K562 (cell line): Measurements from ENCODE around the gene CBX8. TPM values are rescaled to one million over a fixed set of nuclear protein-coding genes. Genes with fewer than 3 reads are reported as not detected.

Experiments used
- ARID4B ChIP-seq: sonication (generic); formaldehyde crosslinking; IDR thresholded peaks from 2 replicates; pipeline ENCODE4 v1.8.0; 2022; ENCODE audit warnings: mild to moderate bottlenecking, missing genetic modification reagents
- ATF1 ChIP-seq, 2 experiments: fragments of 450-650 bp in 1 of 2; IDR thresholded peaks; 2 replicates each; pipeline ENCODE4 v1.6.1; 2016; ENCODE audit warnings: missing compliant biosample characterization in 1 of 2, missing genetic modification characterization in 1 of 2
- CBFA2T3 ChIP-seq: fragments of 450-650 bp; IDR thresholded peaks from 2 replicates; pipeline ENCODE4 v1.6.1; 2017
- CHAMP1 ChIP-seq: fragments of 450-650 bp; IDR thresholded peaks from 2 replicates; pipeline ENCODE4 v1.6.1; 2016; ENCODE audit warnings: mild to moderate bottlenecking
- CREM ChIP-seq: IDR thresholded peaks from 2 replicates; pipeline ENCODE4 v1.6.1; 2014; ENCODE audit warnings: antibody characterized with exemption, low read depth
- ETV6 ChIP-seq, 3 experiments: fragments of 150-350 bp in 1 of 3; sonication (generic) in 1 of 3; formaldehyde crosslinking in 1 of 3; IDR thresholded peaks; 2 replicates each; pipeline versions ENCODE4 v1.6.1 to v1.8.0; 2014 to 2022; ENCODE audit warnings: borderline replicate concordance in 2 of 3, low read depth in 2 of 3, antibody characterized with exemption in 1 of 3, low read length in 1 of 3, mild to moderate bottlenecking in 1 of 3, missing genetic modification reagents in 1 of 3
- GATAD2A ChIP-seq: fragments of 450-650 bp; IDR thresholded peaks from 2 replicates; pipeline ENCODE4 v1.6.1; 2017
- LEF1 ChIP-seq: fragments of 450-650 bp; IDR thresholded peaks from 2 replicates; pipeline ENCODE4 v1.6.1; 2016; ENCODE audit warnings: mild to moderate bottlenecking
- MAZ ChIP-seq, 2 experiments: fragments of 450-650 bp in 1 of 2; sonication (generic) in 1 of 2; formaldehyde crosslinking; IDR thresholded peaks in 1 of 2; conservative IDR thresholded peaks in 1 of 2; 2 replicates each; pipeline versions ENCODE4 v1.4.0 to v1.5.0; 2020; ENCODE audit warnings: mild to moderate bottlenecking in 1 of 2, missing genetic modification reagents in 1 of 2
- SRF ChIP-seq, 2 experiments: fragments of 250-450, 450-650 bp in 1 of 2; sonication (Bioruptor Pico) in 1 of 2; sonication (generic) in 1 of 2; formaldehyde crosslinking; IDR thresholded peaks; 2 replicates each; pipeline versions ENCODE4 v1.5.0 to v1.5.1; 2020 to 2022; ENCODE audit warnings: mild to moderate bottlenecking in 1 of 2, missing genetic modification reagents in 1 of 2
- TAF7 ChIP-seq: fragments of 450-650 bp; IDR thresholded peaks from 2 replicates; pipeline ENCODE4 v1.6.1; 2016; ENCODE audit warnings: missing genetic modification characterization, missing compliant biosample characterization
- TCF3 ChIP-seq: sonication (generic); formaldehyde crosslinking; IDR thresholded peaks from 2 replicates; pipeline ENCODE4 v1.4.0; 2020; ENCODE audit warnings: mild to moderate bottlenecking, missing genetic modification reagents
- XRCC5 ChIP-seq: fragments of 200-400 bp; formaldehyde crosslinking; IDR thresholded peaks from 2 replicates; pipeline ENCODE4 v1.6.1; 2017; ENCODE audit warnings: low read depth, mild to moderate bottlenecking, low read length
- ZNF274 ChIP-seq: IDR thresholded peaks from 2 replicates; pipeline ENCODE4 v1.6.1; 2011; ENCODE audit warnings: low read depth, mild to moderate bottlenecking, low read length, moderate library complexity, borderline replicate concordance
- ZNF449 ChIP-seq: fragments of 250-450 bp; sonication (Bioruptor Pico); IDR thresholded peaks from 2 replicates; pipeline ENCODE4 v1.8.0; 2022; ENCODE audit warnings: moderate library complexity, mild to moderate bottlenecking, inconsistent platforms
- ZNF740 ChIP-seq, 3 experiments: fragments of 200-800 bp in 1 of 3; sonication (Bioruptor generic) in 1 of 3; sonication (generic) in 1 of 3; formaldehyde crosslinking in 1 of 3; IDR thresholded peaks; 2 replicates each; pipeline versions ENCODE4 v1.6.1 to v1.8.0; 2016 to 2022; ENCODE audit warnings: mild to moderate bottlenecking in 2 of 3, missing compliant biosample characterization in 2 of 3, missing genetic modification characterization in 2 of 3, missing genetic modification reagents in 1 of 3
- polyA plus RNA-seq, 8 experiments: library from polyadenylated mRNA; depleted of rRNA in 4 of 8; stranded (reverse) in 5 of 8; unstranded in 3 of 8; fragments of >200 nt; fragmentation: Nextera tagmentation in 2 of 8; fragmentation: Illumina TruSeq in 1 of 8; extraction: Ambion mirVana in 2 of 8; extraction: Trizol in 1 of 8; gene quantifications; 2 replicates each; pipeline versions ENCODE4 v1.2.1 to v1.2.3, GENCODE V29; 2011 to 2014; ENCODE audit warnings: inconsistent platforms in 1 of 8, missing spikeins in 1 of 8
- total RNA-seq, 7 experiments: library from RNA; depleted of rRNA in 6 of 7; stranded (reverse); fragments of >200 nt in 6 of 7; fragmentation: Illumina TruSeq in 2 of 7; extraction: Trizol in 2 of 7; gene quantifications; 2 replicates each; pipeline versions ENCODE4 v1.2.1 to v1.2.3, GENCODE V29; 2011 to 2021; ENCODE audit warnings: low replicate concordance in 1 of 7

Gene CBX8
- total and polyA plus RNA-seq, 9 of the 15 experiments (the other 6 are each of a cell fraction or from before 2014, with no cell fraction given): 0.08 to 11.9 (median 2.6) TPM

GRCh38 chr17:79811011-79811867, 14.4 kb upstream of the CBX8 start (continued):
- peak; percentile 98 to 100 for TF ChIP-seq MAZ (CRISPR knock-in tag; conservative IDR thresholded peaks at IDR 0.05 in 1 of 2, IDR thresholded peaks at IDR 0.05 in 1 of 2)
- TF ChIP-seq TAF7: no peak
- peak; percentile 21; the same call in 1 of the 2 replicates for TF ChIP-seq CBFA2T3
- peak; percentile 18; the same call in 1 of the 2 replicates for TF ChIP-seq XRCC5
- TF ChIP-seq ETV6 (IDR thresholded peaks at IDR 0.05; ENCODE audit: borderline replicate concordance in 1 of 2, low read depth in 2 of 2, low read length in 1 of 2): 0 out of 4 replicates have a peak, but pooled peaks of 1 of the 2 experiments have one; percentile 21
- TF ChIP-seq ETV6 (CRISPR knock-in tag; IDR thresholded peaks at IDR 0.05; ENCODE audit: borderline replicate concordance): no peak
- TF ChIP-seq GATAD2A: peak; percentile 87
- no peak for TF ChIP-seq CHAMP1
- no peak for TF ChIP-seq LEF1
- TF ChIP-seq ZNF449 (CRISPR knock-in tag): no peak
- TF ChIP-seq ZNF274: no peak
- peak in 1 of 2 experiments; percentile 68; a peak in 1 of 4 replicates for TF ChIP-seq SRF (CRISPR knock-in tag; IDR thresholded peaks at IDR 0.05)
- no peak for TF ChIP-seq ARID4B (CRISPR knock-in tag)
- peak; percentile 72 for TF ChIP-seq ZNF740 (CRISPR knock-in tag; IDR thresholded peaks at IDR 0.05)
- TF ChIP-seq ZNF740 (tag; IDR thresholded peaks at IDR 0.05): no peak
- no peak for TF ChIP-seq ATF1 (CRISPR knock-in tag; IDR thresholded peaks at IDR 0.05)
- TF ChIP-seq ATF1 (tag; IDR thresholded peaks at IDR 0.05): peak; percentile 38
- TF ChIP-seq TCF3 (CRISPR knock-in tag): 0 out of 2 replicates have a peak, but pooled peaks have one; percentile 21
- TF ChIP-seq CREM: peak; percentile 52; the same call in 1 of the 2 replicates
